NCI-H69 (cell line): ENCODE results near the gene PRIM2.
"Not testable (repeated sequence)": the region's sequence is repeated elsewhere in the genome, so short reads cannot be mapped to it uniquely, and the experiment has no call there.

Experiments
- DNase-seq: peaks from one replicate; lab custom pipeline; 2025; lab: John Stamatoyannopoulos, UW

The PRIM2 gene

DNA sequence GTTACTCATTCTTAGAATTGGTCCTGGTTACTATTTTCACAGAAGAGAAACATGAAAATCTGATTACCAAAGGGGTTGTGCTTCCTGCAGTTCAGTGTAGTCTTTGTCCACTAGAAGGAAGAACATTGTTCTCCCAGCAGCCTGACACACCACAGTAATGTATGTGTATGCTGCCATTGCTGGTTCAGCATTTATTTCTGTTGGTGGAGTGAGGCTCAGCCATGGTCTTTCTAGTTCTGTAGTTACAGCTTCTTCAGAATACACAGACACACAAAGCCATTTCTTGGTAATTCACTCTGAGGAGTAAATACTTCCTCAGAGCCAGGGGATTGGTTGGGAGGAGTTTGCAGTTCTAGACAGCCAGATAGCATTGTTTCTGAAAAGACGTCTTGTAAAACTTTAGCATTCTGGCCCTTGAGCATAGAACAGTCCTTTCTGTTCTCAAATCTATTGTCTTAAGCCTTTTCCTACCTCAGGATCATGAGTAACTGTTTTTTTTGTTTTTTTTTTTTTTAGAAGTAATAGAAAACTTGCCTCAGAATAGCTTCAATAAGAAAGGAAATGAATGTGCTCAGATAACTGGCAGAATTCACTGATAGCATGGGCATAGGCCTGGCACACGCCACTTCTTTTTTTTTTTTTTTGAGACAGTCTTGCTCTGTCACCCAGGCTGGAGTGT lies 128.5 kb downstream of the PRIM2 start:
- DNase-seq = not testable (repeated sequence)

DNA sequence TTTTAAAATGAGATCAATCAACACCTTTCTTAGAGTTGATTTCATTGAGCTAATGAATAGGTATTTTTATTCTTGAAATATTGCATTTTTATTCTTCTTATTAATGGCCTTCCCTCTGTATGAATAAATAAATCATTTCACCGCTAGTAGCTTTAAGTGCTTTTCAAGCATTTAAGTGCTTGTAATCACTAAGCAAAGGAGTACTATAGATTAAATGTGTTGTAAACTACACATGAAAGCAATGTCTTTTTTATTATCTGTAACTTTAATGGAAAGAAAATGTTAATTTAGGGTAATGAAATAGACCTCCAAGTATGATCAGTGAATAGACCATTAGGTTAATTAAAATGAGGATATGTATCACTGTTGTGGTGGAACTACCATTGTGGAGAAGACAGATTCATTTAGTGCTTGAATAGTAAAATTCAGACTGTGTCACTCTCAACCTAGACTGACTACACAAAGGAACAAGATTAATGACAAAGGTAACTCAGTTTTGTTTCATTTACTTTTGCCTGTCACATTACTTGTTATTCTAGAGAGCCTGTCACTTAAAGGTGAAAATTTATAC lies 132.2 kb downstream of the PRIM2 start:
- DNase-seq = not testable (repeated sequence)

GRCh38 chr6:57459781-57460180 lies 142.4 kb downstream of the PRIM2 start:
- not testable (repeated sequence) for DNase-seq

GRCh38 chr6:57461022-57461421 lies 143.6 kb downstream of the PRIM2 start:
- not testable (repeated sequence) for DNase-seq

DNA sequence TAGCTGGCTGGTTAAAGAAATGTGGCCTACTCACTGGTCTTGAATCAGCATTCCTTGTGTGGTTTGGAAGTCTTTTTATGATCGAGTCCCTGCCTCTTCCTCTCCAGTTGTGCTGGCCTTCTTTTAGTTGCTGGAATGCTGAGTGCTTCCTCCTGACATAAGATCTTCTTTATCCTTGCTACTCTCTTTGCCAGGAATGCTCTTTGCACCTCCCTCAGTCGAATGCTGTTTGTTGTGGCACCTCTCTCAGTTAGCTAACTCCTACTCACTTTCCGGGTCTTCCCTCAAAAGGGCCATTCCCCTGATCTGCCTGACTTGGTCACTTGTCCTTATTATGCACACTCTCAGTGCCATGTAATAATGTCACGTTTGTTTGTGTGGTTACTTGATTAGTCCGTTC lies 146.4 kb downstream of the PRIM2 start:
- not testable (repeated sequence) for DNase-seq

DNA sequence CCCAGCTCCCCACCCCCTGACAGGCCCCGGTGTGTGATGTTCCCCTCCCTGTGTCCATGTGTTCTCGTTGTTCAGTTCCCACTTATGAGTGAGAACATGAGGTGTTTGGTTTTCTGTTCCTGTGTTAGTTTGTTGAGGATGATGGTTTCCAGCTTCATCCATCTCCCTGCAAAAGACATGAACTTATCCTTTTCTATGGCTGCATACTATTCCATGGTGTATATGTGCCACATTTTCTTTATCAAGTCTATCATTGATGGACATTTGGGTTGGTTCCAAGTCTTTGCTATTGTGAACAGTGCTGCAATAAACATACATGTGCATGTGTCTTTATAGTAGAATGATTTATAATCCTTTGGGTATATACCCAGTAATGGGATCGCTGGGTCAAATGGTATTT lies 148.5 kb downstream of the PRIM2 start:
- not testable (repeated sequence) for DNase-seq

- no peak for DNase-seq
Observed at GRCh38 chr6:57469072-57469471, 151.6 kb downstream of the PRIM2 start.

- not testable (repeated sequence) for DNase-seq
Observed at GRCh38 chr6:57470148-57470547, 152.7 kb downstream of the PRIM2 start.

DNA sequence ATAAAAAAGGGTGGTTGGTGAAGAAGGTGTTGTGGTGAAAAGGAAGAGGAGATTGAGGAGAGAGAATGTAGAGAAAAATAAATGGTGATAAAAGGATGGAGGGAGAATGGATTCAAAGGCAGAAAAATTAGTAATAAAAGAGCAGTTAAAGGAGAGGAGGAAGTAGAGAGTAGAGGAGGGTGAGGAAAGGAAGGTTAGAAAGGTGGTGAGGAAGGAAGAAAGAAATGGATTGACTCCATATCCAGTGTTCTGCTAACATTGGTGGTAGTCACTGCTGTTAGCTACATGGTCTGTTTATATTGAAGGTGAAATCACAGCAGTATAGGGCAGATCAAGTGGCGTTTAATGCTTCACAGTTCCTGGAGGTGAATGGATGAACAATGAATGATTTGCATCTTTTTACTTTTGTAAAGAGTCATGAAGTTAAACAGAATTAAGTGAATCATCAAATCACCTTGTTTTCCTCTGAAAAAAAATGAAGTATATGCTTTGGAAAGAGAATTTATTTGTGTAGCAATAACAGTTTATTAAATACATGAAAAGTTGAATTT lies 154.0 kb downstream of the PRIM2 start:
- peak; percentile 51 for DNase-seq

DNA sequence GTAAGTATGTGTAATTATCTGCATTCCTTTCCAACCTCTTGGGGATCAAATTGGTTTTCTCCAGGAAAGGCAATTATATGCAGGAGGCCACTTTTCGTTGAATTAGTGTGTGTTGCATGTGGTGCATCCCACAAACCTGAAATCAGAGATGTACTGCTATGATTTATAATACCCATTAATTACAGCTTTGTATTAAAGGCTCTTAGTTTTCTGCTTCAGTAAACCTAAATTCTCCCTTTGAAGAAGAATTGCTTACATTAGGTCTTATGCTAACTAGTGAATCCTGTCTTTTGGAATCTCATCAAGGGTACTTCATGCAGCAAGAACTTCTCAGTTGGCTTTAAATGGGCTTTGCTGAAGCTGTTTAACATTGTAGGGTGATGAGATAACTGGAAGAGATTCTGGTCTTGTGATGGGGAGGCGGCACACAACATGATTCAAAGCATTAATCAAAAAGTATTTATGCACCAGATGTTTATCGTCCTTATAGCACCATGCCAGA lies 155.5 kb downstream of the PRIM2 start:
- peak; percentile 82 for DNase-seq

DNA sequence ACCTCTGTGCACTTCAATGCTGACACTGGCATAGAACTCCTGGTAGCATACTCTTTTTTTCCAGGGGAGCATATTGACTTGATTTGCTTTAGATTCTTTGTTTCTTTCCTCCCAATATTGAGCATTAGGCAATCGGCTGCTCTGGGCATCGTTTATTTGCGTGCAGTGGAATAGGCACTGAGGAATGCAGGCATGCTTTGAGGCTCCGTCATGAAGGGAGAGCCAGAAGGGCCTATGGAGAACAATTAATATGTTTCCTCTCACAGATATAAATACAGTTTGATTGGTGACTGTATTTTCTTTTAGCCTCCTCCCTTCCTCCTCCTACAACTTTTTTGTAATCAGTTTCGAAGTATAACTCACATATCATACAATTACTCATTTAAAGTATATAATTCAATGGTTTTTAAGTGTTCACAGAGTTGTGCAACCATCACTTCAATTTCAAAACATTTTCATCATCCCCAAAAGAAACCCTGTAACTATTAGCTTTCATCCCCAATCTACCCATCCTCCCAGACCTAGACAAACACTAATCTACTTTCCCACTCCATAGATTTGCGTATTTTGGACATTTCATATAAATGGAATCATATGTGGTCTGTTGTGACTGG lies 157.5 kb downstream of the PRIM2 start:
- DNase-seq = not testable (repeated sequence)

DNA sequence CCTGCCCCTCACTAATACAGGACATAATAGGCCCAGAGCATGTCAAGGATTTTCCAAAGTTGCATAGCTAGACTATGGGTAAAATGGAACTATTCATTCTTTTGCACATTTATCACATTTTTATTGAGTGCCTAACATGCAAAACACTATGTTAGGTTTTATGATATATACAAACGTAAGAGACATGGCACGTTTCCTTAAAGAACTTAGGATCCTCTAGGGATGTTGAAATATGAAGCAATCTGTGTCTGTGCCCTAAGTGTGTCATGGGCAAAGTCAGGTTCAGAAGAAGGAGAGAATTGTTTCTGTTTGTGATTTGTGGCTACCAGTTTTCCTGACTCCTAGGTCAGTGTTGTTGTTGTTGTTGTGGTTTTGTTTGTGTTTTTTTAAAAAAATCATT lies 158.2 kb downstream of the PRIM2 start:
- not testable (repeated sequence) for DNase-seq

- not testable (repeated sequence) for DNase-seq
Observed at GRCh38 chr6:57480194-57480593, 162.8 kb downstream of the PRIM2 start.

GRCh38 chr6:57481121-57481520 lies 163.7 kb downstream of the PRIM2 start:
- not testable (repeated sequence) for DNase-seq

DNA sequence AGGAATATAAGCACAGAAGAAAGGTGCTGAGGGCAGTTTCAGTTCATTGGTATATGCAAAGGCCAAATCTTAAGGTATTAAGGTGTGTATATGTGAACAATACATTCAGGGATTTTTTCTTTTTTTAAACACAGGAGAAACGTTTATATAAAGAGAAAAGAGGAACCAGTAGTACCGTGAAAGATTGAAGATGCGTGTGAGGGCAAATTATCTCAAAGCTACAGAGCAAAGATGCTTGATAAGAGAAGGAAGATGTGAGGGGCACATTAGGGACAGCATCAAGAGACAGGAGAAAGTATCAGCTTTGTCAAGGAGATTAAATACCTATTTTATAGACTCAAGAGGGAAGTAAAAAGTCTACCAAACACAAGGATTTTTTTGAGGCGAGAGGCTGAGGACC lies 165.0 kb downstream of the PRIM2 start:
- not testable (repeated sequence) for DNase-seq

- not testable (repeated sequence) for DNase-seq
Observed at GRCh38 chr6:57486494-57487081, 169.2 kb downstream of the PRIM2 start.

DNA sequence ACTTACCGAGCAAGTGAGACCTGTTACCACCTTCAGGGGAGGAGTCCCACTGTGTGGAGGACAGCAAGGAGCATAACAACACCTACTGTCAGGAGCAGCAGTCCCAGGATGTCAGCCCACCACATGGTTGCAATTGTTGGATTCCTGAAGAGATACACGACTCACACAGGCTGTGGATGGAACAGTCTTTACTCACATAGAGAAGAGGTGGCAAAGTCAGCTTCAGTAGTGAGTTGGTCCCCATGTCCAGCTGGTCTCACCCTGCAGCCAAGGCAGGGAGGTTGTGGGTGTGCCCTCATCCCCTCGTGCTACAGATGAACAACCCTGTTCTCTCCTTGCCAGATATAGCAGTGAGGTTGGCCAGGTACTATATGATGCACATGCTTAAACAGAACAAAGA lies 171.1 kb downstream of the PRIM2 start:
- DNase-seq = not testable (repeated sequence)

DNA sequence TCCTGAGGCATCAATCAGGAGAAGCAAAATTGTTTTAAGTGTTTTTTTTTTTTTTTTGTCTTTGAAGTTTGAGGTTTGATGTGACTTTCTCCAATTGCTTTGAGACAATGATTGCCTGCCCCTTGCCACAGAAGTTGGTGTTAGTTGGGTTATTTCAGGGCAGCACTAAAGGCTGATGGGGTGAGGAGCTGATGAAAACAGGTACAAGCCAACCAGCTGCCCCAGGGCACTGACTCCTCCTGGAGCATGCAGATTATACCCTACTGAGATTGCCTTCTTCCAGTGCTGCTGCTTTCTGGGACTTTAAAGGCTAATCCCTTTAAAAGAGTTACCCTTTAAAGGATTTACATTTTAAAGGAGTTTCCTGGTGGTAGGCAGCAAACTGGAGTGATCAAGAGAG lies 172.5 kb downstream of the PRIM2 start:
- not testable (repeated sequence) for DNase-seq

- DNase-seq = peak; percentile 17
Observed at GRCh38 chr6:57491795-57492194, 174.4 kb downstream of the PRIM2 start.

DNA sequence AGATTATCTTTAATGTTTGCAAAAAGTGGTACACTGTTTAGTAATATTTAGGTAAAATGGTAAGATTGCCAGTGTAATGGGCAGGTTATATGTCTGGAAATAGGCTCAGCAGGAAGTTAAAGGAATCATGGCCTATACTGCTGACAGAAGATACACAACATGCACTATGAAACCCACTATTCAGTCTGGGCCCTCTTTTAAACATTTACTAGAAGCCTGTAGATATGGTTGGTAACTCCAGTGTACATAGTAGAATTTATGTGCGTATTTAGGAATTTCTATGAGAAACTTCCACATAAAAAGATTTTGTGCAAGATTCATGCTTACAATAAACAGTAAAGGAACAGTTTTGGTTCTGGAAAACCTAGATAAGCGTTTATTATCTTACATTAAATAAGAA lies 178.8 kb downstream of the PRIM2 start:
- not testable (repeated sequence) for DNase-seq

DNA sequence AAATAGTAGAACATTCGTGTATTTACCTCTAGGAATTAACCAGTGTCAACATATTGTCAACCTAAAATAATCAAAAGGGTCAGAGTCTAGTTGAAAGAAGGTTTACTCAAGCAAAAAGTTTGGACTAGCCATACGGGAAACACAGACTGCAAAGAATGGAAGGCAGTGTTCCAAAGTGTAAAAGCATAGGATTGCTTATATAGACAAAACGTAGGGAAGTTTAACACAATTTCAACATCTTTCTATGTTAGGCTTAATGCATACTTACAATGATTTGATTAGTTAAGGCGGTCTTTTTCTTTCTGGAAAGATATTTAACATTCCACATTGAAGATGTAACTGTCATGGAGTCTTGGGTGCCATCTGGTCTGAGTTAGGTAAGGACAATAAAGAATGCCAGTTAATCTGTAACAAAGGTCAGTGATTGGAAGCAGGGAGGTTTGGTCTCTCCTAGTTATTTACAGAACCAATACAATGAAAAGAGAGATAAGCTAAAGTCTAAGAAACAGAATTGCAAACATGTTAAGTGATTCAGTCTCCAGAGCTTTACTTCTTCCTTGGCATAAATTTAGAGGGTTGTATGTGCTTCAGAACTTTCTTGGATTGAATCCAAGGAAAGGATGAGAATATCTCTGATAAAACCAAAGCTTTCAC lies 183.1 kb downstream of the PRIM2 start:
- DNase-seq = peak; percentile 4

GRCh38 chr6:57502387-57502786 lies 185.0 kb downstream of the PRIM2 start:
- not testable (repeated sequence) for DNase-seq
